NK-92 treated with Interleukin-12 subunit alpha and Interleukin-12 subunit beta, amount 100 ng/mL, for 24 hours (cell line): ENCODE data around the gene FAM89B.
A peak's percentile ranks its signal among the peaks of the same experiment; 100 is the strongest.

Experiments used
- DNase-seq: peaks from one replicate; lab custom pipeline; 2025; lab: John Stamatoyannopoulos, UW

Gene FAM89B

GRCh38 chr11:65610404-65610803 is 38.1 kb downstream of the FAM89B start:
- DNase-seq = no peak

- no peak for DNase-seq
These were observed 38.9 kb downstream of the FAM89B start for GRCh38 chr11:65611028-65611757.

GRCh38 chr11:65611758-65612603 is 39.6 kb downstream of the FAM89B start:
- DNase-seq = no peak

GRCh38 chr11:65612691-65613090 is 40.4 kb downstream of the FAM89B start:
- no peak for DNase-seq

- no peak for DNase-seq
These were observed 41.0 kb downstream of the FAM89B start for GRCh38 chr11:65613091-65613928.

- peak; percentile 100 for DNase-seq
These were observed 43.1 kb downstream of the FAM89B start, which contains the start of gene PCNX3 for GRCh38 chr11:65615229-65615949. Gene PCNX3 (plus strand): TSS chr11:65615776. CDS start chr11:65616312, 536 bp downstream.

- peak; percentile 85 for DNase-seq
These were observed 43.7 kb downstream of the FAM89B start for GRCh38 chr11:65615950-65616574.

GRCh38 chr11:65616575-65617001 is 44.2 kb downstream of the FAM89B start:
- peak; percentile 25 for DNase-seq

- no peak for DNase-seq
These were observed 45.0 kb downstream of the FAM89B start for GRCh38 chr11:65617136-65617850.

GRCh38 chr11:65617990-65618751 is 45.8 kb downstream of the FAM89B start:
- no peak for DNase-seq

GRCh38 chr11:65618763-65619162 is 46.4 kb downstream of the FAM89B start:
- DNase-seq = no peak

GRCh38 chr11:65619281-65619928 is 47.1 kb downstream of the FAM89B start:
- DNase-seq = no peak

GRCh38 chr11:65620666-65621065 is 48.3 kb downstream of the FAM89B start:
- DNase-seq = no peak

GRCh38 chr11:65621460-65621859 is 49.1 kb downstream of the FAM89B start:
- DNase-seq = no peak

GRCh38 chr11:65622011-65622410 is 49.7 kb downstream of the FAM89B start:
- no peak for DNase-seq

- DNase-seq = no peak
These were observed 50.8 kb downstream of the FAM89B start for GRCh38 chr11:65623177-65623576.
